ENCODE data around the gene ZCCHC14. TPM values are rescaled to one million over a fixed set of nuclear protein-coding genes. Genes with fewer than 3 reads are reported as not detected.

ZCCHC14 gene
- total and polyA plus RNA-seq, 2 of the 13 experiments (the other 11 are each of a cell fraction or from before 2014, with no cell fraction given): 12.4 to 12.5 TPM

DNA sequence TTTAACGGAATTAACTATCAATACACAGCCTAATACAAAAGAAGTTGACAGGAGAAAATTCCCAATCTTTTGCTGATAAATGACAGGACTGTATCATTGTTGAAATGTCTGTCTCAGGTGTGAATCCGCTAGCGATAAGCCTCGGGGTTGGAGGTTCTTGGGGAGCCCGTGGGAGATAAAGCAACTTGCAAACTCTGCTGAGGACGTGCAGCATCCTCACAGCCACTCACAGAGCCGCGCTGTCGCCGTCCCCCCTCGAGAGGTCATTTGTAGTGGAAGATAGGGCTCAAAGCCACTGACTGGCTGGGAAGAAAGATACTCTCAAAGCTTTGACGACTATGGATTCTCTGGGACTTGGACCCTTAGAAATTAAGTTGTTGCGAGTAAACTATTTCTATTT, 83.7 kb downstream of the ZCCHC14 start (continued):
- TF ChIP-seq, protein P1, sequence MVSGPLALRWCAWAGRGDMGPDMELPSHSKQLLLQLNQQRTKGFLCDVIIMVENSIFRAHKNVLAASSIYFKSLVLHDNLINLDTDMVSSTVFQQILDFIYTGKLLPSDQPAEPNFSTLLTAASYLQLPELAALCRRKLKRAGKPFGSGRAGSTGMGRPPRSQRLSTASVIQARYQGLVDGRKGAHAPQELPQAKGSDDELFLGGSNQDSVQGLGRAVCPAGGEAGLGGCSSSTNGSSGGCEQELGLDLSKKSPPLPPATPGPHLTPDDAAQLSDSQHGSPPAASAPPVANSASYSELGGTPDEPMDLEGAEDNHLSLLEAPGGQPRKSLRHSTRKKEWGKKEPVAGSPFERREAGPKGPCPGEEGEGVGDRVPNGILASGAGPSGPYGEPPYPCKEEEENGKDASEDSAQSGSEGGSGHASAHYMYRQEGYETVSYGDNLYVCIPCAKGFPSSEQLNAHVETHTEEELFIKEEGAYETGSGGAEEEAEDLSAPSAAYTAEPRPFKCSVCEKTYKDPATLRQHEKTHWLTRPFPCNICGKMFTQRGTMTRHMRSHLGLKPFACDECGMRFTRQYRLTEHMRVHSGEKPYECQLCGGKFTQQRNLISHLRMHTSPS (CRISPR knock-in tag; IDR thresholded peaks at IDR 0.05; ENCODE audit: low read depth): no peak
- TF ChIP-seq FOXM1 (CRISPR knock-in tag; IDR thresholded peaks at IDR 0.05): no peak
- no peak for TF ChIP-seq TOPORS (CRISPR knock-in tag; IDR thresholded peaks at IDR 0.05)
- no peak for TF ChIP-seq SAFB2 (CRISPR knock-in tag; IDR thresholded peaks at IDR 0.05; ENCODE audit: borderline replicate concordance, low read depth)
- TF ChIP-seq SATB2 (CRISPR knock-in tag; IDR thresholded peaks at IDR 0.05): no peak
- no peak for TF ChIP-seq ZNF781 (CRISPR knock-in tag; IDR thresholded peaks at IDR 0.05; ENCODE audit: borderline replicate concordance, not compliant biosample characterization)
- TF ChIP-seq ATF7 (IDR thresholded peaks at IDR 0.05): no peak
- TF ChIP-seq ATF7 (CRISPR knock-in tag; IDR thresholded peaks at IDR 0.05): no peak

DNA sequence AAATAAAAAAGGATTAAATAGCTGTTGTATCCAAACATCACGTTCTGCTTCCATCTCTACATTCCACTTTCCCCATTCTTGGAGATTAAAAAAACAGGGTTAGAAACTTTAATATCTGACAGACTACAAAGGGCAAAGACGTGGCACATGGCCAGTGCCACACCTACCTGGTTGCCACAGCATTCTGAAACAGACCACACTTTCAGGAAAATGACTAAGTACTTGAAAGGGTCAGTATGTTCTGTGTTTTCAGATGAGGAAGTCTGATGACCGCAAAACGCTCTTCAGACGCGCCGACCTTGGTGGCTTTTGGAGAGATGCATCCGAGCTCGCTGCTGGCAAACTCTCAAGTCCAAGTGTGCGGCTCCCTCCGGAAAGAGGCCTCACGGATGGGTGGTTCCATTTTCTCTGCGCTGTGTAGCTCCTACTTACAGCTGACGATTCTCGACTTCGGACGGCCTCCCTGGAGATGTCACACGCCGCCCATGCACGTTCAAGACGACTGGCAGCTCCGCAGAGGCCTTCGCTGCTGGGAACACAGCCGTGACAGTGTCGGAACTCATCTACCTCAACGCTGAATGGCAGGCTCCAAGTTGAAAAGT, 85.2 kb downstream of the ZCCHC14 start:
- no peak for ATAC-seq
- no TSS peak for BruUV-seq (replicated peaks)
- in situ Hi-C loops (cut with HindIII; ENCODE audit: extremely low pct_ligation_motif_present, low pct_unique_long_range_greater_than_20kb): no loop called here

More for the DNA sequence above, 85.2 kb downstream of the ZCCHC14 start:
- Histone ChIP-seq H3K79me2 (ENCODE audit: insufficient read depth, low read length) (no peaks in the 10 kb centered on the region), H4K20me1 (ENCODE audit: insufficient read depth, low read length) (peaks cover 7% of the 10 kb centered on the region; the same call in 1 of the 2 replicates), H3K4me3 (replicated peaks in 1 of 3; ENCODE audit: insufficient read depth in 1 of 3, low read depth in 2 of 3, low read length in 3 of 3) (no peak overlapping the region), H3K4me2 (ENCODE audit: low read depth, low read length) (no peak overlapping the region), H3K27ac (ENCODE audit: extremely low read length, insufficient read depth, low read length) (no peak overlapping the region), H3K4me1 (ENCODE audit: insufficient read depth, low read length) (no peaks in the 10 kb centered on the region), H2AFZ (ENCODE audit: low read length) (no peak overlapping the region), H3K9me3 (ENCODE audit: low read length) (no peaks in the 10 kb centered on the region), H3K36me3 (replicated peaks in 1 of 2; ENCODE audit: control insufficient read depth in 1 of 2, insufficient read depth in 2 of 2, low read length in 2 of 2) (peaks cover 25 to 71% of the 10 kb centered on the region in 2 experiments), H3K9ac (ENCODE audit: insufficient read depth, low read depth, low read length) (no peak overlapping the region), H3K27me3 (ENCODE audit: control insufficient read depth in 1 of 2, insufficient read depth in 2 of 2, low read length in 2 of 2) (no peaks in the 10 kb centered on the region)
- CTCF ChIA-PET (ENCODE audit: low intra/inter-chr PET ratio, low total read pairs): no interaction called here
- WGBS (ENCODE audit: low lambda C conversion rate): 97% methylated on average over 26 of the region's 26 CpGs
- peak; percentile 31 for TF ChIP-seq AGO2 (optimal IDR thresholded peaks at IDR 0.05; ENCODE audit: low read depth, low read length)
- TF ChIP-seq ZBTB38 (CRISPR knock-in tag; IDR thresholded peaks at IDR 0.05): peak; percentile 78
- TF ChIP-seq ZNF772 (CRISPR knock-in tag; IDR thresholded peaks at IDR 0.05): no peak
- no peak for TF ChIP-seq KMT2B (CRISPR knock-in tag; IDR thresholded peaks at IDR 0.05)
- peak; percentile 77 for TF ChIP-seq RBM22 (optimal IDR thresholded peaks at IDR 0.05; ENCODE audit: low read length)
- TF ChIP-seq, protein P2, sequence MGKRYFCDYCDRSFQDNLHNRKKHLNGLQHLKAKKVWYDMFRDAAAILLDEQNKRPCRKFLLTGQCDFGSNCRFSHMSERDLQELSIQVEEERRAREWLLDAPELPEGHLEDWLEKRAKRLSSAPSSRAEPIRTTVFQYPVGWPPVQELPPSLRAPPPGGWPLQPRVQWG (CRISPR knock-in tag; IDR thresholded peaks at IDR 0.05; ENCODE audit: borderline replicate concordance, low read depth): no peak
- peak; percentile 52; the same call in 1 of the 2 replicates for TF ChIP-seq POLR2AphosphoS2 (IDR thresholded peaks at IDR 0.05; ENCODE audit: low read depth, low read length)
- TF ChIP-seq NCOA1 (CRISPR knock-in tag; IDR thresholded peaks at IDR 0.05): no peak
- POLR2A ChIA-PET: interaction anchor here (0.9 to 1.7 kb wide), 2 partner anchors 13 to 24 kb away, joined by 3 to 6 read pairs; partner anchors contain the start of gene FBXO31
- intact Hi-C loops (cut with micrococcal nuclease; ENCODE audit: unreplicated experiment): no loop called here
- DNase-seq (ENCODE audit: low spot score) (no peak), FAIRE-seq (no peak)

Measured in HepG2 (cell line).